Left lung (tissue), 10 donors: Measurements from ENCODE around the gene ANKRA2. TPM values are rescaled to one million over a fixed set of nuclear protein-coding genes. Genes with fewer than 3 reads are reported as not detected.

Experiments
- ATAC-seq: fragments of 200-7000 bp; cut with Tn5 transposase; one replicate; pipeline ENCODE4 v1.9.1; 2020; ENCODE audit warnings: moderate library complexity
- DNase-seq, 4 donors: peaks; one replicate each; pipeline ENCODE4 v3.0.0-alpha.2; 2013 to 2020
- H3K27ac ChIP-seq, 2 donors: fragments of 200-600 bp; sonication (generic) in 1 of 2; one replicate each; pipeline versions ENCODE4 v1.5.0 to v1.8.0; 2020 to 2021
- H3K27me3 ChIP-seq, 2 donors: fragments of 200-600 bp; sonication (generic) in 1 of 2; one replicate each; pipeline versions ENCODE4 v1.5.0 to v1.8.0; 2020 to 2021
- H3K36me3 ChIP-seq, 2 donors: fragments of 200-600 bp; sonication (generic) in 1 of 2; one replicate each; pipeline versions ENCODE4 v1.5.0 to v1.8.0; 2020 to 2021
- H3K4me1 ChIP-seq, 2 donors: fragments of 200-600 bp; one replicate each; pipeline ENCODE4 v1.8.0; 2021
- H3K4me3 ChIP-seq, 2 donors: fragments of 200-600 bp; sonication (generic) in 1 of 2; one replicate each; pipeline versions ENCODE4 v1.5.0 to v1.8.0; 2020 to 2021; ENCODE audit warnings: mild to moderate bottlenecking in 1 of 2
- H3K9me3 ChIP-seq, 2 donors: fragments of 200-600 bp; sonication (generic) in 1 of 2; one replicate each; pipeline versions ENCODE4 v1.5.0 to v1.8.0; 2020 to 2021
- CTCF ChIP-seq, 2 donors: fragments of 200-600 bp; sonication (generic) in 1 of 2; IDR thresholded peaks; one replicate each; pipeline versions ENCODE4 v1.5.0 to v1.8.0; 2021; ENCODE audit warnings: antibody characterized with exemption in 2 of 2
- intact Hi-C, 2 donors: fragments of 100-400 bp; cut with DNase I; formaldehyde crosslinking; loops; one replicate each; pipeline versions ENCODE4 v1.11.2 to v1.14.2; 2022
- polyA plus RNA-seq, 6 donors: library from polyadenylated mRNA; unstranded; fragments of 120-200 nt; gene quantifications; one replicate each; pipeline ENCODE4 v1.2.1, GENCODE V29; 2013; ENCODE audit not compliant: insufficient read length in 6 of 6
- total RNA-seq, 2 donors: library from RNA; stranded (reverse); fragmentation: NEBNext Ultra II Directional; extraction: Animal tissue kit (Norgen Biotek cat#: 25700); gene quantifications; one replicate each; pipeline ENCODE4 v1.2.1, GENCODE V29; 2021
- donor health status: DM: no; HTN: yes; CAD: no.
- donor health status: DM: no; HTN: no; CAD: no.

ANKRA2 gene
- total and polyA plus RNA-seq, 8 donors, result 11.9 to 94.1 (median 65.3) TPM

GRCh38 chr5:73582285-73583145 lies 17.1 kb upstream of the ANKRA2 start:
- DNase-seq (no peak), ATAC-seq (no peak)
- intact Hi-C loops, result no loop called here
- no peak overlapping the region for H3K27ac ChIP-seq
- H3K9me3 ChIP-seq, result no peaks in the 10 kb centered on the region
- H3K4me1 ChIP-seq, result no peaks in the 10 kb centered on the region
- no peak overlapping the region for H3K4me3 ChIP-seq
- no peaks in the 10 kb centered on the region for H3K27me3 ChIP-seq
- TF ChIP-seq CTCF (IDR thresholded peaks at IDR 0.05), result no peak
- H3K36me3 ChIP-seq, result peaks cover 0 to 44% of the 10 kb centered on the region in 2 donors

- H3K9me3 ChIP-seq, result no peaks in the 10 kb centered on the region
- H3K4me3 ChIP-seq, result peak overlapping the region; percentile 82 to 90
- H3K27ac ChIP-seq, result peak overlapping the region; percentile 89 to 95
- ATAC-seq (no peak), DNase-seq (no peak)
- peaks cover 0 to 37% of the 10 kb centered on the region in 2 donors for H3K36me3 ChIP-seq
- no peaks in the 10 kb centered on the region for H3K27me3 ChIP-seq
- intact Hi-C loops, result no loop called here
- peaks cover 24 to 38% of the 10 kb centered on the region in 2 donors for H3K4me1 ChIP-seq
- TF ChIP-seq CTCF (IDR thresholded peaks at IDR 0.05), result no peak
Observed at GRCh38 chr5:73565969-73566547, 619 bp upstream of the ANKRA2 start.

GRCh38 chr5:73564675-73565074 lies 764 bp downstream of the ANKRA2 start:
- no peak for TF ChIP-seq CTCF (IDR thresholded peaks at IDR 0.05)
- ATAC-seq (peak; percentile 8), DNase-seq (peak in 1 of 4 donors; percentile 19)
- H3K4me1 ChIP-seq, result peaks cover 24 to 38% of the 10 kb centered on the region in 2 donors
- peak overlapping the region; percentile 82 to 90 for H3K4me3 ChIP-seq
- no peaks in the 10 kb centered on the region for H3K27me3 ChIP-seq
- H3K36me3 ChIP-seq, result peaks cover 0 to 37% of the 10 kb centered on the region in 2 donors
- H3K9me3 ChIP-seq, result no peaks in the 10 kb centered on the region
- peak overlapping the region; percentile 89 to 95 for H3K27ac ChIP-seq
- intact Hi-C loops, result no loop called here

GRCh38 chr5:73564018-73564417 lies 1.4 kb downstream of the ANKRA2 start:
- no peak for DNase-seq
- peaks cover 24 to 38% of the 10 kb centered on the region in 2 donors for H3K4me1 ChIP-seq
- TF ChIP-seq CTCF (IDR thresholded peaks at IDR 0.05), result no peak
- H3K9me3 ChIP-seq, result no peaks in the 10 kb centered on the region
- no peaks in the 10 kb centered on the region for H3K27me3 ChIP-seq
- peak overlapping the region; percentile 82 to 90 for H3K4me3 ChIP-seq
- ATAC-seq, result no peak
- no peak overlapping the region for H3K27ac ChIP-seq
- H3K36me3 ChIP-seq, result peaks cover 0 to 40% of the 10 kb centered on the region in 2 donors
- intact Hi-C loops, result no loop called here

GRCh38 chr5:73558950-73559349 lies 6.5 kb downstream of the ANKRA2 start:
- Histone ChIP-seq H3K4me3 (no peak overlapping the region), H3K27ac (no peak overlapping the region), H3K36me3 (peaks cover 0 to 77% of the 10 kb centered on the region in 2 donors), H3K27me3 (no peaks in the 10 kb centered on the region), H3K9me3 (no peaks in the 10 kb centered on the region), H3K4me1 (peaks cover 4 to 9% of the 10 kb centered on the region in 2 donors)
- TF ChIP-seq CTCF (IDR thresholded peaks at IDR 0.05), result no peak
- intact Hi-C loops, result no loop called here
- DNase-seq (no peak), ATAC-seq (no peak)
